Parathyroid adenoma (tissue), 2 donors: Measurements from ENCODE around the gene AMN1.

ENCODE experiments used
- H2AFZ ChIP-seq: fragments of 300-600 bp; sonication (generic); one replicate; pipeline ENCODE4 v1.7.0; 2017; ENCODE audit warnings: antibody characterized with exemption, mild to moderate bottlenecking
- H3K27ac ChIP-seq: fragments of 300-600 bp; sonication (generic); one replicate; pipeline ENCODE4 v1.7.0; 2017
- H3K27me3 ChIP-seq: fragments of 300-600 bp; sonication (generic); one replicate; pipeline ENCODE4 v1.7.0; 2017; ENCODE audit warnings: low read length; ENCODE audit not compliant: control insufficient read depth, insufficient read depth
- H3K36me3 ChIP-seq: fragments of 300-600 bp; sonication (generic); one replicate; pipeline ENCODE4 v1.7.0; 2017; ENCODE audit warnings: low read length; ENCODE audit not compliant: control insufficient read depth, insufficient read depth
- H3K4me1 ChIP-seq: fragments of 300-600 bp; sonication (generic); one replicate; pipeline ENCODE4 v1.7.0; 2017; ENCODE audit warnings: control low read depth
- H3K4me2 ChIP-seq: fragments of 300-600 bp; sonication (generic); one replicate; pipeline ENCODE4 v1.7.0; 2017; ENCODE audit warnings: low read length
- H3K4me3 ChIP-seq: fragments of 300-600 bp; sonication (generic); one replicate; pipeline ENCODE4 v1.7.0; 2017; ENCODE audit warnings: low read depth, low read length
- H3K79me2 ChIP-seq: fragments of 300-600 bp; sonication (generic); one replicate; pipeline ENCODE4 v1.7.0; 2017; ENCODE audit warnings: control low read depth
- H3K9ac ChIP-seq: fragments of 300-600 bp; sonication (generic); one replicate; pipeline ENCODE4 v1.7.0; 2017; ENCODE audit warnings: mild to moderate bottlenecking
- H3K9me3 ChIP-seq: fragments of 300-600 bp; sonication (generic); one replicate; pipeline ENCODE4 v1.7.0; 2017; ENCODE audit warnings: low read length; ENCODE audit not compliant: control insufficient read depth
- TF ChIP-seq, protein P1 (sequence below): fragments of 300-600 bp; sonication (generic); IDR thresholded peaks from one replicate; pipeline ENCODE4 v1.7.0; 2017; ENCODE audit warnings: antibody characterized with exemption, mild to moderate bottlenecking
- donor health status: primary hyperparathyroidism.

Gene AMN1

DNA sequence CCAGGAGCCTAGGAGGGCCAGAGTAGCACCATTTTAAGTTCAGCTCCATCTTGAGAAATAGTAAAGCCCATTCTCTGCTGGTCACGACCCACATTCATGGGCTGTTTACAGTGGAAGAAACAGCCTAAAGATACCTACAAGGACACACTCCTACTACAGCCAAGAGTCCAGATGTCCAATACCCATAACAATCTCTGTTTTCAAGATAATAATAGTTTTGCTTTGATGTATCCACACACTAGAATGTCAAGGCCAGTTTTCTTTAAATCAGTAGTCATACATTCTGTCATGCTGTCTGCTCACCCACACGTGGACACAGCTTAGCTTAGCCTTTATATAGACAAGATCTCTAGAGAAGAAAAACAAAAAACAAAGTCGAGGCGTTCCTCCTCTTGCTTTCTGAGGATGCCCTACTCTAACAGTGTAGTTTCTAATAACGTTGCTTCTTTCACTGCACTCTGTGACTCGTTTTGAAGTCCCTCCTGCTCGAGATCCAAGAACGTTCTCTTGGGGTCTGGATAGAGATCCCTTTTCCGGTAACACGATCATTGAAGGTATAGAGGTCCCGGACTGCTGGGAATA is 87.2 kb downstream of the AMN1 start:
- Histone ChIP-seq H2AFZ (peak overlapping the region; percentile 56), H3K9me3 (no peaks in the 10 kb centered on the region), H3K4me2 (no peak overlapping the region), H3K79me2 (no peaks in the 10 kb centered on the region), H3K36me3 (no peaks in the 10 kb centered on the region), H3K27ac (no peak overlapping the region), H3K9ac (no peak overlapping the region), H3K4me1 (no peaks in the 10 kb centered on the region), H3K4me3 (no peak overlapping the region), H3K27me3 (no peaks in the 10 kb centered on the region)
- TF ChIP-seq, protein P1, sequence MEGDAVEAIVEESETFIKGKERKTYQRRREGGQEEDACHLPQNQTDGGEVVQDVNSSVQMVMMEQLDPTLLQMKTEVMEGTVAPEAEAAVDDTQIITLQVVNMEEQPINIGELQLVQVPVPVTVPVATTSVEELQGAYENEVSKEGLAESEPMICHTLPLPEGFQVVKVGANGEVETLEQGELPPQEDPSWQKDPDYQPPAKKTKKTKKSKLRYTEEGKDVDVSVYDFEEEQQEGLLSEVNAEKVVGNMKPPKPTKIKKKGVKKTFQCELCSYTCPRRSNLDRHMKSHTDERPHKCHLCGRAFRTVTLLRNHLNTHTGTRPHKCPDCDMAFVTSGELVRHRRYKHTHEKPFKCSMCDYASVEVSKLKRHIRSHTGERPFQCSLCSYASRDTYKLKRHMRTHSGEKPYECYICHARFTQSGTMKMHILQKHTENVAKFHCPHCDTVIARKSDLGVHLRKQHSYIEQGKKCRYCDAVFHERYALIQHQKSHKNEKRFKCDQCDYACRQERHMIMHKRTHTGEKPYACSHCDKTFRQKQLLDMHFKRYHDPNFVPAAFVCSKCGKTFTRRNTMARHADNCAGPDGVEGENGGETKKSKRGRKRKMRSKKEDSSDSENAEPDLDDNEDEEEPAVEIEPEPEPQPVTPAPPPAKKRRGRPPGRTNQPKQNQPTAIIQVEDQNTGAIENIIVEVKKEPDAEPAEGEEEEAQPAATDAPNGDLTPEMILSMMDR = no peak

DNA sequence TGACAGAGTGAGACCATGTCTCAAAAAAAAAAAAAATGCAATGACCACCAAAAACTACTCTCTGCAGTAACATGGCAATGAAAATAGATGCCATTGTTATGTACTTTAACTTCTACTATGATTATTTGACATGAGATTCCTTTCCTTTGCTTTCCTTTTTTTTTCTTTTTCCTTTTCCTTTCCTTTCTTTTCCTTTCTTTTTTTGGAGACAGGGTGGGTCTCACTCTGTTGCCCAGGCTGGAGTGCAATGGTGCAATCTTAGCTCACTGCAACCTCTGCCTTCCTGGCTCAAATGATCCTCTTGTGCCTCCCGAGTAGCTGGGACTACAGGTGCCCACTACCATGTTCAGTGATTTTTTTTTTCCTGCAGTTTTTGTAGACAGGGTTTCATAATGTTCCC is 94.2 kb downstream of the AMN1 start:
- H3K9ac ChIP-seq = no peak overlapping the region
- no peak overlapping the region for H3K4me2 ChIP-seq
- no peak overlapping the region for H3K27ac ChIP-seq
- H2AFZ ChIP-seq = no peak overlapping the region
- H3K27me3 ChIP-seq = no peaks in the 10 kb centered on the region
- peaks cover 3% of the 10 kb centered on the region for H3K4me1 ChIP-seq
- H3K4me3 ChIP-seq = no peak overlapping the region
- H3K9me3 ChIP-seq = no peaks in the 10 kb centered on the region
- H3K36me3 ChIP-seq = no peaks in the 10 kb centered on the region
- TF ChIP-seq, protein P1 = no peak
- no peaks in the 10 kb centered on the region for H3K79me2 ChIP-seq

GRCh38 chr12:31633464-31633863 is 95.4 kb downstream of the AMN1 start:
- no peaks in the 10 kb centered on the region for H3K27me3 ChIP-seq
- no peaks in the 10 kb centered on the region for H3K36me3 ChIP-seq
- no peak overlapping the region for H2AFZ ChIP-seq
- H3K4me1 ChIP-seq = peaks cover 4% of the 10 kb centered on the region
- no peak overlapping the region for H3K27ac ChIP-seq
- no peaks in the 10 kb centered on the region for H3K79me2 ChIP-seq
- H3K4me2 ChIP-seq = no peak overlapping the region
- H3K9ac ChIP-seq = no peak overlapping the region
- no peak overlapping the region for H3K4me3 ChIP-seq
- TF ChIP-seq, protein P1 = no peak
- H3K9me3 ChIP-seq = no peaks in the 10 kb centered on the region

GRCh38 chr12:31631809-31632208 is 97.0 kb downstream of the AMN1 start:
- TF ChIP-seq, protein P1 = no peak
- Histone ChIP-seq H3K9ac (no peak overlapping the region), H3K9me3 (no peaks in the 10 kb centered on the region), H3K4me3 (no peak overlapping the region), H3K27ac (no peak overlapping the region), H3K4me1 (peaks cover 4% of the 10 kb centered on the region), H2AFZ (no peak overlapping the region), H3K27me3 (no peaks in the 10 kb centered on the region), H3K36me3 (no peaks in the 10 kb centered on the region), H3K4me2 (no peak overlapping the region), H3K79me2 (no peaks in the 10 kb centered on the region)

- Histone ChIP-seq H3K27ac (no peak overlapping the region), H3K27me3 (no peaks in the 10 kb centered on the region), H3K4me3 (no peak overlapping the region), H3K79me2 (no peaks in the 10 kb centered on the region), H3K36me3 (no peaks in the 10 kb centered on the region), H2AFZ (no peak overlapping the region), H3K9ac (no peak overlapping the region), H3K9me3 (no peaks in the 10 kb centered on the region), H3K4me1 (peaks cover 4% of the 10 kb centered on the region), H3K4me2 (no peak overlapping the region)
- TF ChIP-seq, protein P1 = no peak
These were observed 97.6 kb downstream of the AMN1 start for GRCh38 chr12:31631023-31631724.
